IMR-90 (cell line): ENCODE measurements around the gene SNRPB2. TPM values are rescaled to one million over a fixed set of nuclear protein-coding genes. Genes with fewer than 3 reads are reported as not detected.
A peak's percentile ranks its signal among the peaks of the same experiment; 100 is the strongest.

Experiments used
- ATAC-seq: fragments of 200-7000 bp; cut with Tn5 transposase; 2 replicates; pipeline ENCODE4 v1.9.1; 2020; ENCODE audit warnings: low read depth, mild to moderate bottlenecking, moderate library complexity
- BruUV-seq: library from RNA; stranded (reverse); fragments of 400-500 nt; replicated peaks from 2 replicates; lab custom pipeline; 2021; lab: Mats Ljungman, UMichigan
- CTCF ChIA-PET: fragments of 300-600 bp; formaldehyde crosslinking; extraction: SDS; loops from one replicate; lab custom pipeline; 2021; ENCODE audit warnings: antibody characterized with exemption; lab: Yijun Ruan, JAX
- POLR2A ChIA-PET: fragments of 300-600 bp; sonication (Branson Sonifier 250); formaldehyde crosslinking; loops from one replicate; lab custom pipeline; 2022; ENCODE audit warnings: antibody characterized with exemption; ENCODE audit not compliant: unreplicated experiment; lab: Charles Lee
- DNase-seq: peaks from one replicate; pipeline ENCODE4 v3.0.0; 2013
- H2AFZ ChIP-seq: replicated peaks from 2 replicates; pipeline ENCODE3; 2013; ENCODE audit warnings: low read length, mild to moderate bottlenecking; ENCODE audit not compliant: poor library complexity
- H2AK5ac ChIP-seq: 2 replicates; pipeline ENCODE4 v1.6.1; 2013; ENCODE audit warnings: low read depth, low read length, inconsistent platforms
- H2AK9ac ChIP-seq: replicated peaks from 2 replicates; pipeline ENCODE3; 2013; ENCODE audit warnings: mild to moderate bottlenecking, low read depth, low read length, moderate library complexity; ENCODE audit not compliant: poor library complexity
- H2BK120ac ChIP-seq: 2 replicates; pipeline ENCODE4 v1.6.1; 2013; ENCODE audit warnings: low read depth, low read length, inconsistent platforms
- H2BK15ac ChIP-seq: 3 replicates; pipeline ENCODE4 v1.6.1; 2013; ENCODE audit warnings: low read depth, low read length, inconsistent platforms
- H2BK20ac ChIP-seq: 2 replicates; pipeline ENCODE4 v1.6.1; 2013; ENCODE audit warnings: low read depth, mild to moderate bottlenecking, inconsistent platforms, low read length, moderate library complexity
- H2BK5ac ChIP-seq: 2 replicates; pipeline ENCODE4 v1.6.1; 2013; ENCODE audit warnings: mild to moderate bottlenecking, low read depth, low read length, inconsistent platforms; ENCODE audit not compliant: poor library complexity, severe bottlenecking
- H3K14ac ChIP-seq: replicated peaks from 2 replicates; pipeline ENCODE4 v1.6.1; 2013; ENCODE audit warnings: low read depth, low read length, inconsistent platforms
- H3K18ac ChIP-seq: 2 replicates; pipeline ENCODE4 v1.6.1; 2013; ENCODE audit warnings: low read depth, low read length, control low read depth
- H3K23ac ChIP-seq: 2 replicates; pipeline ENCODE4 v1.6.1; 2013; ENCODE audit warnings: low read depth, low read length, inconsistent platforms
- H3K27ac ChIP-seq: 2 replicates; pipeline ENCODE4 v1.5.1; 2013; ENCODE audit warnings: mild to moderate bottlenecking, control low read depth, low read length; ENCODE audit not compliant: insufficient read depth
- H3K27me3 ChIP-seq: 2 replicates; pipeline ENCODE4 v1.6.1; 2013; ENCODE audit warnings: low read length; ENCODE audit not compliant: control insufficient read depth, insufficient read depth
- H3K36me3 ChIP-seq: 2 replicates; pipeline ENCODE4 v1.6.1; 2013; ENCODE audit warnings: low read length, mixed read lengths; ENCODE audit not compliant: control insufficient read depth, insufficient read depth
- H3K4ac ChIP-seq: 2 replicates; pipeline ENCODE4 v1.6.1; 2013; ENCODE audit warnings: low read depth, low read length, inconsistent platforms
- H3K4me1 ChIP-seq: 2 replicates; pipeline ENCODE4 v1.6.1; 2013; ENCODE audit warnings: low read length, mixed read lengths; ENCODE audit not compliant: control insufficient read depth, insufficient read depth
- H3K4me2 ChIP-seq: 2 replicates; pipeline ENCODE4 v1.6.1; 2013; ENCODE audit warnings: low read depth, mild to moderate bottlenecking, control low read depth, low read length, moderate library complexity
- H3K4me3 ChIP-seq: 2 replicates; pipeline ENCODE4 v1.5.1; 2013; ENCODE audit warnings: low read depth, mild to moderate bottlenecking, control low read depth, low read length, moderate library complexity; ENCODE audit not compliant: insufficient read depth
- H3K56ac ChIP-seq: 2 replicates; pipeline ENCODE4 v1.6.1; 2013; ENCODE audit warnings: low read length, inconsistent platforms; ENCODE audit not compliant: insufficient read depth; ENCODE audit errors: extremely low read depth
- H3K79me1 ChIP-seq, 2 experiments: 2 replicates each; pipeline ENCODE4 v1.6.1; 2013; ENCODE audit warnings: low read length in 2 of 2, inconsistent platforms in 1 of 2, low read depth in 1 of 2
- H3K9ac ChIP-seq: 2 replicates; pipeline ENCODE4 v1.6.1; 2013; ENCODE audit warnings: low read depth, low read length, control low read depth
- H3K9me1 ChIP-seq: 2 replicates; pipeline ENCODE4 v1.6.1; 2013; ENCODE audit warnings: low read length, inconsistent platforms; ENCODE audit not compliant: insufficient read depth
- H3K9me3 ChIP-seq: 2 replicates; pipeline ENCODE4 v1.6.1; 2013; ENCODE audit warnings: low read length; ENCODE audit not compliant: control insufficient read depth, insufficient read depth
- H4K20me1 ChIP-seq: 2 replicates; pipeline ENCODE4 v1.6.1; 2013; ENCODE audit warnings: low read length, inconsistent platforms; ENCODE audit not compliant: insufficient read depth
- H4K5ac ChIP-seq: 2 replicates; pipeline ENCODE4 v1.6.1; 2013; ENCODE audit warnings: mild to moderate bottlenecking, low read depth, low read length, control low read depth
- H4K8ac ChIP-seq, 2 experiments: 2 replicates each; pipeline ENCODE4 v1.6.1; 2013; ENCODE audit warnings: low read depth in 2 of 2, low read length in 2 of 2, control low read depth in 1 of 2, inconsistent platforms in 1 of 2
- H4K91ac ChIP-seq: 2 replicates; pipeline ENCODE4 v1.6.1; 2013; ENCODE audit warnings: low read depth, low read length, inconsistent platforms; ENCODE audit not compliant: insufficient read depth
- CEBPB ChIP-seq: IDR thresholded peaks from 2 replicates; pipeline ENCODE4 v1.6.1; 2012; ENCODE audit warnings: low read depth, low read length, improper control_type of control experiment
- WGBS, 2 experiments: methylation state at CpG; one replicate each; pipeline versions ENCODE4 v1.1.5 to v1.1.7; 2013; ENCODE audit warnings: missing lambda C conversion rate in 2 of 2; ENCODE audit not compliant: insufficient read length in 1 of 2; ENCODE audit errors: extremely low coverage in 2 of 2; 5-methylcytosine and 5-hydroxymethylcytosine counted together
- dilution Hi-C: fragments of 300-500 bp; cut with HindIII; formaldehyde crosslinking; loops from one replicate; pipeline ENCODE4 v1.14.3; 2018; ENCODE audit warnings: low sequenced_read_pairs; ENCODE audit not compliant: unreplicated experiment
- in situ Hi-C: fragments of 300-500 bp; cut with MboI; formaldehyde crosslinking; loops from 3 replicates; pipeline ENCODE4 v1.14.3; 2019; ENCODE audit warnings: low sequenced_read_pairs, inconsistent platforms, mixed read lengths
- intact Hi-C: fragments of 100-400 bp; cut with micrococcal nuclease; formaldehyde crosslinking; loops from 2 replicates; pipeline ENCODE4 v1.10.0; 2022
- polyA plus RNA-seq, 3 experiments: library from polyadenylated mRNA; depleted of rRNA; stranded (reverse); fragments of >200 nt; gene quantifications; 2 replicates each; pipeline ENCODE4 v1.2.3, GENCODE V29; 2012; ENCODE audit warnings: low replicate concordance in 1 of 3
- total RNA-seq: library from RNA; depleted of rRNA; stranded (reverse); fragments of >200 nt; gene quantifications from 2 replicates; pipeline ENCODE4 v1.2.3, GENCODE V29; 2012
- TF ChIP-seq, protein P1 (sequence below): fragments of 150-350 bp; IDR thresholded peaks from 2 replicates; pipeline ENCODE4 v1.6.1; 2016; ENCODE audit warnings: low read depth, mild to moderate bottlenecking, low read length, moderate library complexity, borderline replicate concordance

SNRPB2 gene
- total and polyA plus RNA-seq, 2 of the 4 experiments (the other 2 are of a cell fraction), result 27.1 to 65.6 TPM

DNA sequence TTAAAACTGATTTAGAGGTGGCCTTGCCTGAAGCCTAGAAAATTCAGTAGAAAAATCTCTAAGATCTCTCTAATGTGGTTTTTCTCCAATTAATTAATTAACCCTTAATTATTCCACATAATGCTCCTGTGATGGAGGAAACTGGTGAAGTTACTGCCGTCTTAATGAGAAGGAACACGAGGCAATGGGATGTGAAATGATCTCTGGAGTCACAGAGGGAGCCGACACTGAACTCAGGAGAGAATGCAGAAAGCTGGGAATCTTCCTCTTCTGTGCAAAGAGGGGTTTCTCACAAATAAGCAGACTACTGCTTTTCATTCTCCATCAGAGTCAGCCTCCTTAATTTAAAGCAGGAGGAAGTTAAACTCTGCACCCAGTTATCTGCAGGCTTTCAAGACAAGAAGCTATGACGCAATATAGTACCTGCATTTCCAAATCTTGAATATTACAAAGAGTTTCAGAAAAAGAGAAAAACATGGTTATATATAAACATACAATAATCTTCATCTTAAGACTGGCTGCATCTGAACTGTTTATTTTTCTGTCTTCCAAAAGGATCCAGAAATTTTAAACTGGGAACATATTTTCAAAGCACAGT is 18.1 kb upstream of the SNRPB2 start:
- H2BK5ac ChIP-seq, result no peak overlapping the region
- no CpG with 5 or more reads among the region's 4 CpGs for WGBS, 2 experiments
- TF ChIP-seq, protein P1, sequence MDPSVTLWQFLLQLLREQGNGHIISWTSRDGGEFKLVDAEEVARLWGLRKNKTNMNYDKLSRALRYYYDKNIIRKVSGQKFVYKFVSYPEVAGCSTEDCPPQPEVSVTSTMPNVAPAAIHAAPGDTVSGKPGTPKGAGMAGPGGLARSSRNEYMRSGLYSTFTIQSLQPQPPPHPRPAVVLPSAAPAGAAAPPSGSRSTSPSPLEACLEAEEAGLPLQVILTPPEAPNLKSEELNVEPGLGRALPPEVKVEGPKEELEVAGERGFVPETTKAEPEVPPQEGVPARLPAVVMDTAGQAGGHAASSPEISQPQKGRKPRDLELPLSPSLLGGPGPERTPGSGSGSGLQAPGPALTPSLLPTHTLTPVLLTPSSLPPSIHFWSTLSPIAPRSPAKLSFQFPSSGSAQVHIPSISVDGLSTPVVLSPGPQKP, result no peak
- TF ChIP-seq CEBPB, result peak; percentile 81
- H3K9ac ChIP-seq, result no peak overlapping the region
- no peak overlapping the region for H4K8ac ChIP-seq
- no peak overlapping the region for H3K23ac ChIP-seq
- no peak overlapping the region for H3K27ac ChIP-seq
- H3K9me3 ChIP-seq, result no peaks in the 10 kb centered on the region
- H3K4me1 ChIP-seq, result no peaks in the 10 kb centered on the region
- peaks cover 3% of the 10 kb centered on the region for H3K27me3 ChIP-seq
- POLR2A ChIA-PET, result no interaction called here
- DNase-seq (no peak), ATAC-seq (no peak)
- dilution Hi-C loops (no loop called here), in situ Hi-C loops (no loop called here), intact Hi-C loops (no loop called here)
- H3K56ac ChIP-seq, result no peak overlapping the region
- no peak overlapping the region for H2AFZ ChIP-seq
- H2BK120ac ChIP-seq, result no peak overlapping the region
- no peak overlapping the region for H3K4me3 ChIP-seq
- H3K14ac ChIP-seq, result no peak overlapping the region
- H4K5ac ChIP-seq, result no peak overlapping the region
- H3K4ac ChIP-seq, result no peak overlapping the region
- H3K9me1 ChIP-seq, result no peaks in the 10 kb centered on the region
- H3K18ac ChIP-seq, result no peak overlapping the region
- CTCF ChIA-PET, result no interaction called here
- H4K20me1 ChIP-seq, result no peaks in the 10 kb centered on the region
- H2AK5ac ChIP-seq, result no peak overlapping the region
- H3K36me3 ChIP-seq, result no peaks in the 10 kb centered on the region
- H4K91ac ChIP-seq, result no peak overlapping the region
- no peak overlapping the region for H3K4me2 ChIP-seq
- H2BK15ac ChIP-seq, result no peak overlapping the region
- no peak overlapping the region for H2BK20ac ChIP-seq
- no peaks in the 10 kb centered on the region for H3K79me1 ChIP-seq
- H2AK9ac ChIP-seq, result no peak overlapping the region
- BruUV-seq, result no TSS peak
